ENCODE data around the gene ATP2B1.

The ATP2B1 gene

DNA sequence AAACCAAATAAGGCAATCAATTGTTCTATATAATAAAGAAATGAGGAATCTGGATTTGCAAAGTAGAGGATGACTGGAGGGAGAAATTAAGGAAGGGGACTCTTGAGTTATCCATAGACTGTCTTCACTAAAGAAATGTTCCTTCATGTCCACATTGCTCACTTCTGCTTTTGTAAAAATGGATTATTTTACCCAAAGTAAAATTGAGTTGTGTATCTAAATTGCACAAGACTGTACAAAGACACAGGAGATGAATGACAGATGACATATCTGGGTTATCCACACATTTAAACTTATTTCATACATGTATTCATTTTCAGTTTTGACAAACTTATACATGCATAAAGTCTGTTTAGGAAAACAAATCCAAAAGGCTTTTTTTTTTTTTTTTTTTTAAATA, 11.3 kb downstream of the ATP2B1 start:
- Mint-ChIP-seq H3K27ac (no peak overlapping the region), H3K27me3 (ENCODE audit: low read depth) (no peaks in the 10 kb centered on the region), H3K4me3 (no peak overlapping the region), H3K4me1 (peaks cover 71% of the 10 kb centered on the region), H3K9me3 (no peaks in the 10 kb centered on the region), H3K36me3 (ENCODE audit: low read depth) (no peaks in the 10 kb centered on the region)
- TF ChIP-seq, protein P1, sequence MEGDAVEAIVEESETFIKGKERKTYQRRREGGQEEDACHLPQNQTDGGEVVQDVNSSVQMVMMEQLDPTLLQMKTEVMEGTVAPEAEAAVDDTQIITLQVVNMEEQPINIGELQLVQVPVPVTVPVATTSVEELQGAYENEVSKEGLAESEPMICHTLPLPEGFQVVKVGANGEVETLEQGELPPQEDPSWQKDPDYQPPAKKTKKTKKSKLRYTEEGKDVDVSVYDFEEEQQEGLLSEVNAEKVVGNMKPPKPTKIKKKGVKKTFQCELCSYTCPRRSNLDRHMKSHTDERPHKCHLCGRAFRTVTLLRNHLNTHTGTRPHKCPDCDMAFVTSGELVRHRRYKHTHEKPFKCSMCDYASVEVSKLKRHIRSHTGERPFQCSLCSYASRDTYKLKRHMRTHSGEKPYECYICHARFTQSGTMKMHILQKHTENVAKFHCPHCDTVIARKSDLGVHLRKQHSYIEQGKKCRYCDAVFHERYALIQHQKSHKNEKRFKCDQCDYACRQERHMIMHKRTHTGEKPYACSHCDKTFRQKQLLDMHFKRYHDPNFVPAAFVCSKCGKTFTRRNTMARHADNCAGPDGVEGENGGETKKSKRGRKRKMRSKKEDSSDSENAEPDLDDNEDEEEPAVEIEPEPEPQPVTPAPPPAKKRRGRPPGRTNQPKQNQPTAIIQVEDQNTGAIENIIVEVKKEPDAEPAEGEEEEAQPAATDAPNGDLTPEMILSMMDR (IDR thresholded peaks at IDR 0.05; ENCODE audit: unreplicated experiment in 3 of 3), result no peak

DNA sequence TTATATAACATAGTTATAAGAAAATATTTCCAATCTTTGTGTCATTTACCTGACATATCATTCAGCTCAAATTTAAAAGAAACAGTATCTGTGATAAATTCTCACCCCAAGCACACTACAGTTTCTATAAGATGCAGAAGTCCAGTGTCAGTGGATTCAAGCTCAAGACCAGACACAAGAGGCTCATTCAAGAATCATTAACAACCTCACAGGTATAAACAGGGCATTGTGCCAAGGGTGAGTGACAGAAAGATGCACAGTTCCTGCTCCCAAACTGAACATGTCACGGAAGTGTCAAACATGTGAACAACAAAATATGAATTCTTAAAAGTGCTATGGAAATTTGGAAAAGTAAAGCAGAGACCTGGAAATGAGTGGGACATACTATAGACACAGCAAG, 12.8 kb downstream of the ATP2B1 start:
- no peaks in the 10 kb centered on the region for H3K27me3 Mint-ChIP-seq (ENCODE audit: low read depth)
- H3K4me1 Mint-ChIP-seq, result peaks cover 76% of the 10 kb centered on the region
- H3K9me3 Mint-ChIP-seq, result no peaks in the 10 kb centered on the region
- no peak overlapping the region for H3K4me3 Mint-ChIP-seq
- H3K27ac Mint-ChIP-seq, result no peak overlapping the region
- TF ChIP-seq, protein P1 (IDR thresholded peaks at IDR 0.05; ENCODE audit: unreplicated experiment in 3 of 3), result no peak
- H3K36me3 Mint-ChIP-seq (ENCODE audit: low read depth), result no peaks in the 10 kb centered on the region

DNA sequence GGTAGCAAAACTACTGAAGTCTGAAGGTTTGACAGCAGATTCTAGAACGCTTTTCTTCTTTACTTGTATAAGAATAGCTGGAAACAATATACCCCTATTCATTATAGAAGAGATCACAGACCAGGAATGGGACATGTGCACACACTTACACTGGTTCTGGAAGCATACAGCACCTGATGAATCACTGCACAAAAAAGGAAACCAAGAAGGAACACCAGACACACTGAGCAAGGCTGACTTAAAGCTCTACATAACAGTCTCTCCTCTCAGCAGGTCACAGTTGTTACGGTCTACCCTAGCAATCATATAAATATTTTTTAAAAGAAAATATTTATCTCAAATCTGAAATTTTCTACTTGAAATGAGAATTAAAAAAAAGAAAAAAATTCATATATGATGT, 13.5 kb downstream of the ATP2B1 start:
- no peak overlapping the region for H3K4me3 Mint-ChIP-seq
- TF ChIP-seq, protein P1 (IDR thresholded peaks at IDR 0.05; ENCODE audit: unreplicated experiment in 3 of 3), result no peak
- H3K27me3 Mint-ChIP-seq (ENCODE audit: low read depth), result no peaks in the 10 kb centered on the region
- H3K9me3 Mint-ChIP-seq, result no peaks in the 10 kb centered on the region
- peaks cover 79% of the 10 kb centered on the region for H3K4me1 Mint-ChIP-seq
- no peak overlapping the region for H3K27ac Mint-ChIP-seq
- no peaks in the 10 kb centered on the region for H3K36me3 Mint-ChIP-seq (ENCODE audit: low read depth)

- Mint-ChIP-seq H3K36me3 (ENCODE audit: low read depth) (no peaks in the 10 kb centered on the region), H3K4me1 (peaks cover 80% of the 10 kb centered on the region), H3K27me3 (ENCODE audit: low read depth) (no peaks in the 10 kb centered on the region), H3K4me3 (no peak overlapping the region), H3K9me3 (no peaks in the 10 kb centered on the region), H3K27ac (no peak overlapping the region)
- TF ChIP-seq, protein P1 (IDR thresholded peaks at IDR 0.05; ENCODE audit: unreplicated experiment in 3 of 3), result no peak
Measured at GRCh38 chr12:89694542-89694941, 14.1 kb downstream of the ATP2B1 start.

- Mint-ChIP-seq H3K36me3 (ENCODE audit: low read depth) (no peaks in the 10 kb centered on the region), H3K4me3 (no peak overlapping the region), H3K4me1 (peaks cover 82% of the 10 kb centered on the region), H3K9me3 (no peaks in the 10 kb centered on the region), H3K27me3 (ENCODE audit: low read depth) (no peaks in the 10 kb centered on the region), H3K27ac (peak overlapping the region; percentile 4 to 74 (median 7))
- TF ChIP-seq, protein P1 (IDR thresholded peaks at IDR 0.05; ENCODE audit: unreplicated experiment in 3 of 3), result no peak
Measured at GRCh38 chr12:89693639-89694202, 14.9 kb downstream of the ATP2B1 start.

GRCh38 chr12:89692439-89692838, 16.2 kb downstream of the ATP2B1 start:
- Mint-ChIP-seq H3K27me3 (ENCODE audit: low read depth) (no peaks in the 10 kb centered on the region), H3K27ac (peak overlapping the region in 1 of 3 experiments; percentile 87), H3K4me1 (peaks cover 77% of the 10 kb centered on the region), H3K9me3 (no peaks in the 10 kb centered on the region), H3K36me3 (ENCODE audit: low read depth) (no peaks in the 10 kb centered on the region), H3K4me3 (no peak overlapping the region)
- TF ChIP-seq, protein P1 (IDR thresholded peaks at IDR 0.05; ENCODE audit: unreplicated experiment in 3 of 3), result no peak
